SK-N-SH treated with all-trans-retinoic acid at 6 μM for 48 hours (cell line): ENCODE results near the gene ADARB2.

ENCODE experiments used
- ATAC-seq: fragments of 200-7000 bp; cut with Tn5 transposase; 3 replicates; pipeline ENCODE4 v1.9.1; 2020; ENCODE audit warnings: mild to moderate bottlenecking, moderate library complexity
- ARNTL ChIP-seq: fragments of 450-650 bp; formaldehyde crosslinking; IDR thresholded peaks from 2 replicates; pipeline ENCODE4 v1.5.0; 2020; ENCODE audit warnings: low read depth, mild to moderate bottlenecking, moderate library complexity, borderline replicate concordance
- BACH2 ChIP-seq: fragments of 250-450 bp; sonication (Bioruptor Pico); IDR thresholded peaks from 2 replicates; pipeline ENCODE4 v1.9.0; 2021; ENCODE audit warnings: mild to moderate bottlenecking, borderline replicate concordance
- CREB5 ChIP-seq: fragments of 250-450 bp; sonication (Bioruptor Pico); IDR thresholded peaks from 2 replicates; pipeline ENCODE4 v1.5.1; 2020; ENCODE audit warnings: low read depth, mild to moderate bottlenecking, moderate library complexity
- CSDC2 ChIP-seq: fragments of 250-450 bp; sonication (Bioruptor Pico); IDR thresholded peaks from 2 replicates; pipeline ENCODE4 v1.5.0; 2020; ENCODE audit warnings: mild to moderate bottlenecking, moderate library complexity
- CSRNP3 ChIP-seq: fragments of 250-450 bp; sonication (Bioruptor Pico); IDR thresholded peaks from 2 replicates; pipeline ENCODE4 v1.5.1; 2021; ENCODE audit warnings: mild to moderate bottlenecking, moderate library complexity
- ESRRG ChIP-seq: fragments of 250-450 bp; sonication (Bioruptor Pico); IDR thresholded peaks from 2 replicates; pipeline ENCODE4 v1.6.1; 2021; ENCODE audit warnings: mild to moderate bottlenecking
- GLIS3 ChIP-seq: fragments of 250-450 bp; sonication (Bioruptor Pico); IDR thresholded peaks from 2 replicates; pipeline ENCODE4 v1.5.0; 2020; ENCODE audit warnings: mild to moderate bottlenecking, moderate library complexity
- ISL1 ChIP-seq: fragments of 250-450 bp; sonication (Bioruptor Pico); IDR thresholded peaks from 2 replicates; pipeline ENCODE4 v2.1.2; 2022; ENCODE audit warnings: mild to moderate bottlenecking, moderate library complexity
- OSR1 ChIP-seq: fragments of 250-450 bp; sonication (Bioruptor Pico); IDR thresholded peaks from 2 replicates; pipeline ENCODE4 v1.8.0; 2022; ENCODE audit warnings: moderate library complexity, mild to moderate bottlenecking, inconsistent platforms
- PATZ1 ChIP-seq: fragments of 250-450 bp; sonication (Bioruptor Pico); IDR thresholded peaks from 2 replicates; pipeline ENCODE4 v1.8.0; 2020; ENCODE audit warnings: mild to moderate bottlenecking, moderate library complexity, borderline replicate concordance
- POU6F1 ChIP-seq: fragments of 250-450 bp; sonication (Bioruptor Pico); IDR thresholded peaks from 2 replicates; pipeline ENCODE4 v1.8.0; 2021; ENCODE audit warnings: low read depth, mild to moderate bottlenecking, moderate library complexity, borderline replicate concordance
- PPARA ChIP-seq: fragments of 250-450 bp; sonication (Bioruptor Pico); IDR thresholded peaks from 2 replicates; pipeline ENCODE4 v1.5.0; 2020; ENCODE audit warnings: mild to moderate bottlenecking, borderline replicate concordance
- RARB ChIP-seq: fragments of 250-450 bp; sonication (Bioruptor Pico); IDR thresholded peaks from 2 replicates; pipeline ENCODE4 v1.8.0; 2021; ENCODE audit warnings: mild to moderate bottlenecking, moderate library complexity
- SNAI2 ChIP-seq: fragments of 250-450 bp; sonication (Bioruptor Pico); IDR thresholded peaks from 2 replicates; pipeline ENCODE4 v1.5.0; 2020; ENCODE audit warnings: mild to moderate bottlenecking, moderate library complexity
- TCF4 ChIP-seq: fragments of 250-450 bp; sonication (Bioruptor Pico); IDR thresholded peaks from 2 replicates; pipeline ENCODE4 v1.8.0; 2021; ENCODE audit warnings: mild to moderate bottlenecking, moderate library complexity, borderline replicate concordance
- TOX ChIP-seq: fragments of 250-450 bp; sonication (Bioruptor Pico); IDR thresholded peaks from 2 replicates; pipeline ENCODE4 v1.8.0; 2021; ENCODE audit warnings: mild to moderate bottlenecking, moderate library complexity, borderline replicate concordance
- TSHZ2 ChIP-seq: fragments of 250-450 bp; sonication (Bioruptor Pico); IDR thresholded peaks from 2 replicates; pipeline ENCODE4 v1.5.0; 2020; ENCODE audit warnings: mild to moderate bottlenecking, moderate library complexity
- ZC3H10 ChIP-seq: fragments of 250-450 bp; sonication (Bioruptor Pico); IDR thresholded peaks from 2 replicates; pipeline ENCODE4 v1.5.1; 2021; ENCODE audit warnings: mild to moderate bottlenecking, moderate library complexity
- ZFP30 ChIP-seq: fragments of 450-650 bp; formaldehyde crosslinking; IDR thresholded peaks from 2 replicates; pipeline ENCODE4 v1.5.0; 2022; ENCODE audit warnings: mild to moderate bottlenecking, moderate library complexity
- ZNF70 ChIP-seq: fragments of 450-650 bp; formaldehyde crosslinking; IDR thresholded peaks from 2 replicates; pipeline ENCODE4 v1.5.0; 2020; ENCODE audit warnings: mild to moderate bottlenecking, moderate library complexity
- ZNF8 ChIP-seq: fragments of 450-650 bp; formaldehyde crosslinking; IDR thresholded peaks from 2 replicates; pipeline ENCODE4 v1.5.0; 2020; ENCODE audit warnings: mild to moderate bottlenecking, moderate library complexity

Gene ADARB2

GRCh38 chr10:1782841-1783240, 45.5 kb upstream of the ADARB2 start:
- ATAC-seq = no peak
- TF ChIP-seq PATZ1 (CRISPR knock-in tag) (no peak), POU6F1 (no peak), ZFP30 (CRISPR knock-in tag) (no peak), RARB (CRISPR knock-in tag) (no peak), ZC3H10 (CRISPR knock-in tag) (no peak), CSDC2 (no peak), CREB5 (CRISPR knock-in tag) (no peak), PPARA (CRISPR knock-in tag) (no peak), ZNF8 (no peak), ISL1 (CRISPR knock-in tag) (no peak), TSHZ2 (CRISPR knock-in tag) (no peak), ZNF70 (no peak), ARNTL (no peak), ESRRG (no peak), BACH2 (CRISPR knock-in tag) (no peak), GLIS3 (no peak), CSRNP3 (CRISPR knock-in tag) (no peak), TCF4 (CRISPR knock-in tag) (no peak), SNAI2 (CRISPR knock-in tag) (no peak)

GRCh38 chr10:1779796-1780195, 42.5 kb upstream of the ADARB2 start:
- TF ChIP-seq TOX (CRISPR knock-in tag) (no peak), ZC3H10 (CRISPR knock-in tag) (no peak), ISL1 (CRISPR knock-in tag) (no peak), ZNF70 (no peak), ARNTL (no peak), CSRNP3 (CRISPR knock-in tag) (no peak), GLIS3 (no peak), CREB5 (CRISPR knock-in tag) (no peak), ZFP30 (CRISPR knock-in tag) (no peak), ESRRG (no peak), OSR1 (CRISPR knock-in tag) (no peak)
- no peak for ATAC-seq
